Fibroblast of upper back skin (primary cell): ENCODE measurements around the gene WDR87.
A peak's percentile ranks its signal among the peaks of the same experiment; 100 is the strongest.

Experiments
- DNase-seq: peaks from one replicate; pipeline ENCODE4 v3.0.0-alpha.2; 2013

WDR87 gene

GRCh38 chr19:37905946-37906868 is at the start of gene WDR87:
Gene WDR87, minus strand, starts transcription at chr19:37906594. Its CDS starts 8,355 bp downstream, at chr19:37898239.
- DNase-seq = peak; percentile 22

GRCh38 chr19:37955986-37956385 is 49.6 kb upstream of the WDR87 start:
- DNase-seq = no peak

- no peak for DNase-seq
These were observed 48.1 kb upstream of the WDR87 start for GRCh38 chr19:37954421-37954874.

GRCh38 chr19:37953918-37954303 is 47.5 kb upstream of the WDR87 start:
- DNase-seq = no peak

- DNase-seq = peak; percentile 46
These were observed 47.0 kb upstream of the WDR87 start for GRCh38 chr19:37953171-37953917.

- no peak for DNase-seq
These were observed 45.4 kb upstream of the WDR87 start for GRCh38 chr19:37951816-37952210.

- no peak for DNase-seq
These were observed 44.2 kb upstream of the WDR87 start for GRCh38 chr19:37950471-37951175.

- no peak for DNase-seq
These were observed 42.0 kb upstream of the WDR87 start for GRCh38 chr19:37948362-37948761.

GRCh38 chr19:37947778-37948177 is 41.4 kb upstream of the WDR87 start:
- DNase-seq = no peak

GRCh38 chr19:37946132-37946531 is 39.7 kb upstream of the WDR87 start:
- DNase-seq = no peak

- DNase-seq = no peak
These were observed 37.1 kb upstream of the WDR87 start for GRCh38 chr19:37943480-37943879.

GRCh38 chr19:37942516-37942902 is 36.1 kb upstream of the WDR87 start:
- no peak for DNase-seq

GRCh38 chr19:37941782-37942515 is 35.6 kb upstream of the WDR87 start:
- DNase-seq = peak; percentile 9

GRCh38 chr19:37938353-37938752 is 32.0 kb upstream of the WDR87 start:
- DNase-seq = no peak

GRCh38 chr19:37936886-37937285 is 30.5 kb upstream of the WDR87 start:
- no peak for DNase-seq

- DNase-seq = no peak
These were observed 29.8 kb upstream of the WDR87 start for GRCh38 chr19:37936166-37936565.

GRCh38 chr19:37935341-37935740 is 28.9 kb upstream of the WDR87 start:
- DNase-seq = no peak

- DNase-seq = peak; percentile 89
These were observed 27.6 kb upstream of the WDR87 start for GRCh38 chr19:37933937-37934358.

- peak; percentile 36 for DNase-seq
These were observed 26.9 kb upstream of the WDR87 start for GRCh38 chr19:37932985-37933936.

GRCh38 chr19:37931881-37932655 is 25.7 kb upstream of the WDR87 start:
- peak; percentile 66 for DNase-seq
